ENCODE measurements around the gene EHHADH. TPM values are rescaled to one million over a fixed set of nuclear protein-coding genes. Genes with fewer than 3 reads are reported as not detected.

The EHHADH gene
- total and polyA plus RNA-seq, 2 of the 13 experiments (the other 11 are each of a cell fraction or from before 2014, with no cell fraction given) = 14.5 to 38.9 TPM

DNA sequence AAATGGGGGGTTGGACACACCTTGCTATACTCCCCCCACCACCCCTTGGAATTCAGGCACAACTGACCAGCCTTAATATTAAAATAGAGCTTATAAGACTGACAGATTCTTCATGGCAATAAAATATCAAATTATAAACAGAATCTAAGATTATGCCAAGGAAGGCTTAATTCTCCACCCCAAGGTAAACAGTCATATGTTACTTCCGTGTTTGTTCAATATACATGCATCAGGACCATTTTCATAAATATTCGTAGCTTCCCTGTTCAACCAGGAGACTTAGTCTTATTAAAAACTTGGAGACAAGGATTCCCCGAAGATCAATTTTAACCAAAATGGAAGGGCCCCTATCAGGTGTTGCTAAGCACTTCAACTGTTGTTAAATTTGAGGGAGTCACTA, 13.3 kb upstream of the EHHADH start (continued):
- TF ChIP-seq ETV6 (CRISPR knock-in tag; conservative IDR thresholded peaks at IDR 0.05) (no peak), GTF3A (CRISPR knock-in tag; conservative IDR thresholded peaks at IDR 0.05) (no peak), NFATC3 (CRISPR knock-in tag; IDR thresholded peaks at IDR 0.05) (no peak), WIZ (CRISPR knock-in tag; IDR thresholded peaks at IDR 0.05) (no peak), ZNF382 (CRISPR knock-in tag; IDR thresholded peaks at IDR 0.05; ENCODE audit: borderline replicate concordance) (no peak), KDM6A (CRISPR knock-in tag; IDR thresholded peaks at IDR 0.05; ENCODE audit: low read depth) (no peak), SMAD1 (CRISPR knock-in tag; IDR thresholded peaks at IDR 0.05; ENCODE audit: borderline replicate concordance, low read depth) (no peak)
- TF ChIP-seq, protein P1, sequence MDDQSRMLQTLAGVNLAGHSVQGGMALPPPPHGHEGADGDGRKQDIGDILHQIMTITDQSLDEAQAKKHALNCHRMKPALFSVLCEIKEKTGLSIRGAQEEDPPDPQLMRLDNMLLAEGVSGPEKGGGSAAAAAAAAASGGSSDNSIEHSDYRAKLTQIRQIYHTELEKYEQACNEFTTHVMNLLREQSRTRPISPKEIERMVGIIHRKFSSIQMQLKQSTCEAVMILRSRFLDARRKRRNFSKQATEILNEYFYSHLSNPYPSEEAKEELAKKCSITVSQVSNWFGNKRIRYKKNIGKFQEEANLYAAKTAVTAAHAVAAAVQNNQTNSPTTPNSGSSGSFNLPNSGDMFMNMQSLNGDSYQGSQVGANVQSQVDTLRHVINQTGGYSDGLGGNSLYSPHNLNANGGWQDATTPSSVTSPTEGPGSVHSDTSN (CRISPR knock-in tag; IDR thresholded peaks at IDR 0.05; ENCODE audit: borderline replicate concordance) = no peak

DNA sequence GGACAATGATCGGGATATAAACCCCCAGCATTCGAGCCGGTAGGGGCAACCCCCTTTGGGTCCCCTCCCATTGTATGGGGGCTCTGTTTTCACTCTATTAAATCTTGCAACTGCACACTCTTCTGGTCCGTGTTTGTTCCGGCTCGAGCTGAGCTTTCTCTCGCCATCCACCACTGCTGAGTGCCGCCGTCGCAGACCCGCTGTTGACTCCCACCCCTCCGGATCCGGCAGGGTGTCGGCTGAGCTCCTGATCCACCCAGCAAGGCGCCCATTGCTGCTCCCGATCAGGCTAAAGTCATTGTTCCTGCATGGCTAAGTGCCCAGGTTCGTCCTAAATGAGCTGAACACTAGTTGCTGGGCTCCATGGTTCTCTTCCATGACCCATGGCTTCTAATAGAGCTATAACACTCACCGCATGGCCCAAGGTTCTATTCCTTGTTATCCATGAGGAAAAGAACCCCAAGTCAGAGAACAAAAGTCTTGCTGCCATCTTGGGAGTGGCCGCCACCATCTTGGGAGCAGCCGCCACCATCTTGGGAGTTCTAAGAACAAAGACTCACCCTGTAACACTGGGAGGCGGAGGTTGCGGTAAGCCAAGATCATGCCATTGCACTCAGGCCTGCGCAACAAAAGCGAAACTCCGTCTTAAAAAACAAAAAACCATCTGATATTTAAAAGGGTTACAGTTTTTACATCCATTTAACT, 11.2 kb upstream of the EHHADH start:
- FAIRE-seq = no peak
- TF ChIP-seq ZBTB1 (CRISPR knock-in tag; IDR thresholded peaks at IDR 0.05; ENCODE audit: borderline replicate concordance) = no peak
- no peak for TF ChIP-seq ZMYM2 (CRISPR knock-in tag; IDR thresholded peaks at IDR 0.05)
- no peak for TF ChIP-seq HMG20B (CRISPR knock-in tag; conservative IDR thresholded peaks at IDR 0.05)
- TF ChIP-seq, protein P2, sequence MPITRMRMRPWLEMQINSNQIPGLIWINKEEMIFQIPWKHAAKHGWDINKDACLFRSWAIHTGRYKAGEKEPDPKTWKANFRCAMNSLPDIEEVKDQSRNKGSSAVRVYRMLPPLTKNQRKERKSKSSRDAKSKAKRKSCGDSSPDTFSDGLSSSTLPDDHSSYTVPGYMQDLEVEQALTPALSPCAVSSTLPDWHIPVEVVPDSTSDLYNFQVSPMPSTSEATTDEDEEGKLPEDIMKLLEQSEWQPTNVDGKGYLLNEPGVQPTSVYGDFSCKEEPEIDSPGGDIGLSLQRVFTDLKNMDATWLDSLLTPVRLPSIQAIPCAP (CRISPR knock-in tag; IDR thresholded peaks at IDR 0.05; ENCODE audit: low read depth) = no peak
- TF ChIP-seq ZNF317 (CRISPR knock-in tag; IDR thresholded peaks at IDR 0.05) = no peak
- no peak for TF ChIP-seq ZFYVE20 (CRISPR knock-in tag; IDR thresholded peaks at IDR 0.05; ENCODE audit: borderline replicate concordance, low read depth)
- TF ChIP-seq, protein P3, sequence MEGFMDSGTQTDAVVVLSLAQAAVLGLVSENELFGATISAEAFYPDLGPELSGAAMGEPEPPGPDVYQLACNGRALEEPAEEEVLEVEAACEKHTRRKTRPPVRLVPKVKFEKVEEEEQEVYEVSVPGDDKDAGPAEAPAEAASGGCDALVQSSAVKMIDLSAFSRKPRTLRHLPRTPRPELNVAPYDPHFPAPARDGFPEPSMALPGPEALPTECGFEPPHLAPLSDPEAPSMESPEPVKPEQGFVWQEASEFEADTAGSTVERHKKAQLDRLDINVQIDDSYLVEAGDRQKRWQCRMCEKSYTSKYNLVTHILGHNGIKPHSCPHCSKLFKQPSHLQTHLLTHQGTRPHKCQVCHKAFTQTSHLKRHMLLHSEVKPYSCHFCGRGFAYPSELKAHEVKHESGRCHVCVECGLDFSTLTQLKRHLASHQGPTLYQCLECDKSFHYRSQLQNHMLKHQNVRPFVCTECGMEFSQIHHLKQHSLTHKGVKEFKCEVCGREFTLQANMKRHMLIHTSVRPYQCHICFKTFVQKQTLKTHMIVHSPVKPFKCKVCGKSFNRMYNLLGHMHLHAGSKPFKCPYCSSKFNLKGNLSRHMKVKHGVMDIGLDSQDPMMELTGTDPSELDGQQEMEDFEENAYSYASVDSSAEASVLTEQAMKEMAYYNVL (CRISPR knock-in tag; IDR thresholded peaks at IDR 0.05; ENCODE audit: borderline replicate concordance) = no peak
- TF ChIP-seq PAWR (CRISPR knock-in tag; IDR thresholded peaks at IDR 0.05; ENCODE audit: borderline replicate concordance) = no peak
- TF ChIP-seq MIER3 (CRISPR knock-in tag; IDR thresholded peaks at IDR 0.05; ENCODE audit: borderline replicate concordance) = no peak
- no peak for TF ChIP-seq IRX3 (CRISPR knock-in tag; IDR thresholded peaks at IDR 0.05; ENCODE audit: borderline replicate concordance, low read depth)

More for the DNA sequence above, 11.2 kb upstream of the EHHADH start:
- 93% methylated on average over 25 of the region's 25 CpGs for WGBS (ENCODE audit: low lambda C conversion rate)
- H4K20me1 ChIP-seq (ENCODE audit: insufficient read depth, low read length) = no peaks in the 10 kb centered on the region
- CTCF ChIA-PET (ENCODE audit: low intra/inter-chr PET ratio, low total read pairs) = no interaction called here
- no TSS peak for BruUV-seq (replicated peaks)
- peaks cover 16% of the 10 kb centered on the region for H3K4me1 ChIP-seq (ENCODE audit: insufficient read depth, low read length)
- POLR2A ChIA-PET = no interaction called here
- DNase-seq (ENCODE audit: low spot score) = no peak
- no peak for ATAC-seq
- no peaks in the 10 kb centered on the region for H3K9me3 ChIP-seq (ENCODE audit: low read length)
- no peaks in the 10 kb centered on the region for H3K27me3 ChIP-seq (ENCODE audit: control insufficient read depth in 1 of 2, insufficient read depth in 2 of 2, low read length in 2 of 2)
- H3K4me2 ChIP-seq (ENCODE audit: low read depth, low read length) = no peak overlapping the region
- no peak overlapping the region for H3K9ac ChIP-seq (ENCODE audit: insufficient read depth, low read depth, low read length)
- no peaks in the 10 kb centered on the region for H3K36me3 ChIP-seq (replicated peaks in 1 of 2; ENCODE audit: control insufficient read depth in 1 of 2, insufficient read depth in 2 of 2, low read length in 2 of 2)
- H2AFZ ChIP-seq (ENCODE audit: low read length) = no peak overlapping the region
- no peak overlapping the region for H3K4me3 ChIP-seq (replicated peaks in 1 of 3; ENCODE audit: insufficient read depth in 1 of 3, low read depth in 2 of 3, low read length in 3 of 3)
- intact Hi-C loops (cut with micrococcal nuclease; ENCODE audit: unreplicated experiment) = no loop called here
- H3K79me2 ChIP-seq (ENCODE audit: insufficient read depth, low read length) = no peaks in the 10 kb centered on the region
- in situ Hi-C loops (cut with HindIII; ENCODE audit: extremely low pct_ligation_motif_present, low pct_unique_long_range_greater_than_20kb) = no loop called here
- no peak overlapping the region for H3K27ac ChIP-seq (ENCODE audit: extremely low read length, insufficient read depth, low read length)
